Fibroblast of lung (primary cell): ENCODE data around the gene SHISA9. TPM values are rescaled to one million over a fixed set of nuclear protein-coding genes. Genes with fewer than 3 reads are reported as not detected.

Source experiments
- DNase-seq, 2 donors: peaks; one replicate each; pipeline versions ENCODE4 v3.0.0 to v3.0.0-alpha.2; 2010; ENCODE audit warnings: low read depth in 2 of 2
- H2AFZ ChIP-seq: 2 replicates; pipeline ENCODE4 v1.5.1; 2012; ENCODE audit warnings: low read length, control low read depth, inconsistent platforms
- H3K27ac ChIP-seq: 2 replicates; pipeline ENCODE4 v1.5.1; 2011; ENCODE audit warnings: low read length, control low read depth; ENCODE audit not compliant: insufficient read depth
- H3K27me3 ChIP-seq: 2 replicates; pipeline ENCODE4 v1.5.1; 2011; ENCODE audit warnings: mild to moderate bottlenecking, low read length; ENCODE audit not compliant: control insufficient read depth, insufficient read depth
- H3K36me3 ChIP-seq: 2 replicates; pipeline ENCODE4 v1.5.1; 2011; ENCODE audit warnings: low read length; ENCODE audit not compliant: control insufficient read depth, insufficient read depth
- H3K4me1 ChIP-seq: 2 replicates; pipeline ENCODE4 v1.5.1; 2011; ENCODE audit warnings: low read length; ENCODE audit not compliant: control insufficient read depth, insufficient read depth; ENCODE audit errors: extremely low read depth
- H3K4me2 ChIP-seq: 2 replicates; pipeline ENCODE4 v1.5.1; 2011; ENCODE audit warnings: low read length, control low read depth; ENCODE audit not compliant: insufficient read depth; ENCODE audit errors: extremely low read depth
- H3K4me3 ChIP-seq, 4 experiments: fragments of 200-600 bp in 1 of 4; sonication (generic) in 1 of 4; replicated peaks in 1 of 4; 2 replicates each; pipeline ENCODE4 v1.5.1; 2011 to 2016; ENCODE audit warnings: low read length in 4 of 4, low read depth in 3 of 4, mild to moderate bottlenecking in 3 of 4, control low read depth in 2 of 4, inconsistent platforms in 1 of 4, mixed read lengths in 1 of 4; ENCODE audit not compliant: insufficient read depth in 1 of 4; ENCODE audit errors: control extremely low read depth in 1 of 4
- H3K79me2 ChIP-seq: 2 replicates; pipeline ENCODE4 v1.5.1; 2012; ENCODE audit warnings: mild to moderate bottlenecking, low read length, inconsistent platforms; ENCODE audit not compliant: control insufficient read depth, insufficient read depth
- H3K9ac ChIP-seq: 2 replicates; pipeline ENCODE4 v1.5.1; 2011; ENCODE audit warnings: mild to moderate bottlenecking, low read length, control low read depth; ENCODE audit not compliant: insufficient read depth
- H3K9me3 ChIP-seq: 2 replicates; pipeline ENCODE4 v1.5.1; 2012; ENCODE audit warnings: low read depth, low read length; ENCODE audit not compliant: control insufficient read depth, insufficient read depth
- H4K20me1 ChIP-seq: 2 replicates; pipeline ENCODE4 v1.5.1; 2011; ENCODE audit warnings: low read length; ENCODE audit not compliant: control insufficient read depth, insufficient read depth; ENCODE audit errors: extremely low read depth
- EZH2 ChIP-seq: IDR thresholded peaks from 2 replicates; pipeline ENCODE4 v1.5.1; 2012; ENCODE audit warnings: low read length, control low read depth, mild to moderate bottlenecking; ENCODE audit errors: missing control alignments
- polyA plus RNA-seq, 2 donors: library from polyadenylated mRNA; depleted of rRNA in 1 of 2; stranded (reverse) in 1 of 2; unstranded in 1 of 2; fragments of >200 nt; gene quantifications; 2 replicates each; pipeline ENCODE4 v1.2.1, GENCODE V29; 2011 to 2012; ENCODE audit warnings: missing spikeins in 1 of 2
- total RNA-seq: library from RNA; depleted of rRNA; stranded (reverse); fragments of >200 nt; gene quantifications from 2 replicates; pipeline ENCODE4 v1.2.1, GENCODE V29; 2014
- TF ChIP-seq, protein P1 (sequence below), 2 donors: IDR thresholded peaks in 1 of 2; conservative IDR thresholded peaks in 1 of 2; 1 replicate in 1 of 2; 2 replicates in 1 of 2; pipeline ENCODE4 v1.5.1; 2011 to 2012; ENCODE audit warnings: low read length in 2 of 2, control low read depth in 1 of 2, inconsistent platforms in 1 of 2, low read depth in 1 of 2, mild to moderate bottlenecking in 1 of 2

Gene SHISA9
- total and polyA plus RNA-seq, 2 donors (not counting 1 experiment from before 2014, with no cell fraction given) = not detected

DNA sequence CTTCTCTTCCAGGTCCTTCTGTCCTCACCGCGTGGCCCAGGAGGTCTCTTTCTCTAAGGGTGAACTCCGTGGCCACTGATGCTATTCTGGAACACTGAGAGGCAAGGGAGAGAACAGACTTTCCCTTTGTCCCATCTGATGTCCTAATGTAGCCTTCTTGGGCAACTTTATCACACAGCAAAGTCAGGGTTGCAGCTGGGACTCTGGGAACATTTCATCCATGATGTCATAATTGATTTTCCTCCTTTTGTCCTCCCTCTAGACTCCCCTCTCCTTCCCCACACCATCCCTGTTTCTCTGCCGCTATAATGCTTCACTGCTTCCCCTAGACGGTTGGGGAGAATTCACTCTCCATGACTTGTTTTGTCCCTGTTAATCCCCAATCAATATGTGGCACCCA lies 201.0 kb downstream of the SHISA9 start:
- no peak for DNase-seq
- TF ChIP-seq, protein P1, sequence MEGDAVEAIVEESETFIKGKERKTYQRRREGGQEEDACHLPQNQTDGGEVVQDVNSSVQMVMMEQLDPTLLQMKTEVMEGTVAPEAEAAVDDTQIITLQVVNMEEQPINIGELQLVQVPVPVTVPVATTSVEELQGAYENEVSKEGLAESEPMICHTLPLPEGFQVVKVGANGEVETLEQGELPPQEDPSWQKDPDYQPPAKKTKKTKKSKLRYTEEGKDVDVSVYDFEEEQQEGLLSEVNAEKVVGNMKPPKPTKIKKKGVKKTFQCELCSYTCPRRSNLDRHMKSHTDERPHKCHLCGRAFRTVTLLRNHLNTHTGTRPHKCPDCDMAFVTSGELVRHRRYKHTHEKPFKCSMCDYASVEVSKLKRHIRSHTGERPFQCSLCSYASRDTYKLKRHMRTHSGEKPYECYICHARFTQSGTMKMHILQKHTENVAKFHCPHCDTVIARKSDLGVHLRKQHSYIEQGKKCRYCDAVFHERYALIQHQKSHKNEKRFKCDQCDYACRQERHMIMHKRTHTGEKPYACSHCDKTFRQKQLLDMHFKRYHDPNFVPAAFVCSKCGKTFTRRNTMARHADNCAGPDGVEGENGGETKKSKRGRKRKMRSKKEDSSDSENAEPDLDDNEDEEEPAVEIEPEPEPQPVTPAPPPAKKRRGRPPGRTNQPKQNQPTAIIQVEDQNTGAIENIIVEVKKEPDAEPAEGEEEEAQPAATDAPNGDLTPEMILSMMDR (conservative IDR thresholded peaks at IDR 0.05 in 1 of 2, IDR thresholded peaks at IDR 0.05 in 1 of 2; ENCODE audit: low read depth in 1 of 2, low read length in 2 of 2) = no peak
- TF ChIP-seq EZH2 = no peak
- Histone ChIP-seq H4K20me1 (no peaks in the 10 kb centered on the region), H3K27me3 (no peaks in the 10 kb centered on the region), H3K27ac (no peak overlapping the region), H3K9me3 (no peaks in the 10 kb centered on the region), H2AFZ (no peak overlapping the region), H3K36me3 (no peaks in the 10 kb centered on the region), H3K4me3 (no peak overlapping the region), H3K79me2 (no peaks in the 10 kb centered on the region), H3K9ac (no peak overlapping the region), H3K4me2 (no peak overlapping the region), H3K4me1 (no peaks in the 10 kb centered on the region)

- Histone ChIP-seq H3K4me3 (no peak overlapping the region), H3K27me3 (no peaks in the 10 kb centered on the region), H3K27ac (no peak overlapping the region), H3K4me2 (no peak overlapping the region), H4K20me1 (no peaks in the 10 kb centered on the region), H3K4me1 (no peaks in the 10 kb centered on the region), H3K9ac (no peak overlapping the region), H2AFZ (no peak overlapping the region), H3K9me3 (no peaks in the 10 kb centered on the region), H3K36me3 (no peaks in the 10 kb centered on the region), H3K79me2 (no peaks in the 10 kb centered on the region)
- no peak for DNase-seq
- TF ChIP-seq, protein P1 (conservative IDR thresholded peaks at IDR 0.05 in 1 of 2, IDR thresholded peaks at IDR 0.05 in 1 of 2; ENCODE audit: low read depth in 1 of 2, low read length in 2 of 2) = no peak
- no peak for TF ChIP-seq EZH2
These were observed 202.6 kb downstream of the SHISA9 start for GRCh38 chr16:13103831-13104530.

GRCh38 chr16:13104772-13105171 lies 203.4 kb downstream of the SHISA9 start:
- DNase-seq = no peak
- no peaks in the 10 kb centered on the region for H3K79me2 ChIP-seq
- TF ChIP-seq, protein P1 (conservative IDR thresholded peaks at IDR 0.05 in 1 of 2, IDR thresholded peaks at IDR 0.05 in 1 of 2; ENCODE audit: low read depth in 1 of 2, low read length in 2 of 2) = no peak
- no peak for TF ChIP-seq EZH2

More at GRCh38 chr16:13104772-13105171, 203.4 kb downstream of the SHISA9 start:
- no peak overlapping the region for H3K4me3 ChIP-seq
- H3K27me3 ChIP-seq = no peaks in the 10 kb centered on the region
- no peak overlapping the region for H3K27ac ChIP-seq
- H3K36me3 ChIP-seq = no peaks in the 10 kb centered on the region
- H3K9me3 ChIP-seq = no peaks in the 10 kb centered on the region
- H4K20me1 ChIP-seq = no peaks in the 10 kb centered on the region
- H3K4me1 ChIP-seq = no peaks in the 10 kb centered on the region
- H3K9ac ChIP-seq = no peak overlapping the region
- no peak overlapping the region for H2AFZ ChIP-seq
- H3K4me2 ChIP-seq = no peak overlapping the region
